Measurements from ENCODE around the gene NHERF1.

The NHERF1 gene

DNA sequence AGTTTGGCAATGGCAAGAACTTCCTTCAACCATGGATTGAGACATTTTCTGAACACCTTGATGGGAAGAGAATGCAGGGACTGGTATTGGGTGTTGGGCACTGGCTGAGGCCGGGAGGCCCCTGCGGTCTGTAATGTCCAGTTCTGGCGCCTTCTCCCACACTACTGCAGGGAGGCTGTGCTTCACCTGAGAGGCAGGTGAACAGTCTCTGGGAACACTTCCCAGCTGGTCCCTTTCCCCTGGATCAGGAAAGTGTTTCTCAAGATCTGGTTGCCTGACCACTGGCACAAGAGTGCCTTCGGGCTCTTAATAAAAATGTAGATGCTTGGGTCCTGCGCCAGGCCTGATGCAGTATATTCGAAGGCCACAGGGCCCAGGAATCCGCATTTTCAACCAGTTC, 56.3 kb downstream of the NHERF1 start:
- TF ChIP-seq ZNF274 (IDR thresholded peaks at IDR 0.05; ENCODE audit: low read depth, low read length) (no peak), SUZ12 (IDR thresholded peaks at IDR 0.05; ENCODE audit: extremely low read depth, insufficient read depth, insufficient read length) (no peak), YY1 (IDR thresholded peaks at IDR 0.05; ENCODE audit: insufficient read depth, insufficient read length) (no peak)
- peaks cover 75% of the 10 kb centered on the region for H3K36me3 ChIP-seq (ENCODE audit: insufficient read depth, insufficient read length, low read length)

DNA sequence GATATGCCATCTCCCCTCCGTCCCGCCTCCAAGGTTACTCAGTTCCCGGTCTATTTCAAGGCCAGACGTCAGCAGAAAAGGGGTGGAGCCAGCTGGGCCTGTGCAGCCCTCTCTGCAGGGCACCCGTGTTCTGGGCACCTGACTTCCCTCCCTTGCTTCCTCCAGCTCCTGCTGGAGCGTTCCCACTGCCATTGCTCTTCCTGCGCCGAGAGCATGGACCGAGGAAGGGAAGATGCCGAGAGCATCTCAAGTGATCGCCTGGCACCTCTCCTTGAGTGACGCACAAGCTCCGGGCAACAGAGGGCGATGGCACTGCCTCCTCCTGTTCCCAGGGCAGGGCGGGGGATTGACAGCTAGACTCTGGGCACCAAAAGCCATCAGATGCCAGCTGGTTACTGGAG, 57.2 kb downstream of the NHERF1 start:
- no peak for DNase-seq (ENCODE audit: low read depth, low spot score)
- Histone ChIP-seq H3K9ac (ENCODE audit: insufficient read length, low read depth) (no peak overlapping the region), H3K27me3 (ENCODE audit: insufficient read depth, insufficient read length) (no peaks in the 10 kb centered on the region), H3K4me3 (ENCODE audit: insufficient read length, low read depth) (no peak overlapping the region), H3K4me1 (ENCODE audit: insufficient read depth, insufficient read length) (no peaks in the 10 kb centered on the region), H3K9me3 (ENCODE audit: insufficient read depth, low read length) (no peaks in the 10 kb centered on the region), H3K36me3 (ENCODE audit: insufficient read depth, insufficient read length, low read length) (peaks cover 73% of the 10 kb centered on the region)
- no peak for TF ChIP-seq ZNF274 (IDR thresholded peaks at IDR 0.05; ENCODE audit: low read depth, low read length)
- no peak for TF ChIP-seq SUZ12 (IDR thresholded peaks at IDR 0.05; ENCODE audit: extremely low read depth, insufficient read depth, insufficient read length)
- TF ChIP-seq YY1 (IDR thresholded peaks at IDR 0.05; ENCODE audit: insufficient read depth, insufficient read length) = no peak

More for the DNA sequence above, 56.3 kb downstream of the NHERF1 start:
- DNase-seq (ENCODE audit: low read depth, low spot score) = no peak
- Histone ChIP-seq H3K4me1 (ENCODE audit: insufficient read depth, insufficient read length) (no peaks in the 10 kb centered on the region), H3K4me3 (ENCODE audit: insufficient read length, low read depth) (no peak overlapping the region), H3K9me3 (ENCODE audit: insufficient read depth, low read length) (no peaks in the 10 kb centered on the region), H3K9ac (ENCODE audit: insufficient read length, low read depth) (no peak overlapping the region), H3K27me3 (ENCODE audit: insufficient read depth, insufficient read length) (no peaks in the 10 kb centered on the region)

DNA sequence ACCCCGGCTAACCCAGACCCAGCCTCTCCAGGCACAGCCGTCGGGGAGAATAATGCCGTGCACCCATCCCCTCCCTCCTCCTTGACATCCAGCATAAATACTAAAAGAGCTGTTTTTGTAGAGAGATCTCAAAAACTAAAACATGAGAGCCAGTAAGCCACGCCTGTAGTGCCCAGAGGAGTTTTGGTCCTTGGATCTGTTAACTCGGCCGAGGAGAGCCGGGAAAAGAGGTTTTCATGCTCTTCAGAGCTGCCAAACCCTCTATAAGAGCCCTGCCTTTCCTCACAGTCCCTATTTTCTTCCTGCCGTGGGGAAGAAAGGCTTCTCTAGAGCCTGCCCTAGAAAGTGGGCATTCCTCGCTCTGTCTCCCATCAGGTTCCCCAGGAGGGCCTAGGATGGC, 57.9 kb downstream of the NHERF1 start:
- Histone ChIP-seq H3K4me1 (ENCODE audit: insufficient read depth, insufficient read length) (no peaks in the 10 kb centered on the region), H3K27me3 (ENCODE audit: insufficient read depth, insufficient read length) (no peaks in the 10 kb centered on the region), H3K9ac (ENCODE audit: insufficient read length, low read depth) (no peak overlapping the region), H3K4me3 (ENCODE audit: insufficient read length, low read depth) (no peak overlapping the region), H3K9me3 (ENCODE audit: insufficient read depth, low read length) (no peaks in the 10 kb centered on the region), H3K36me3 (ENCODE audit: insufficient read depth, insufficient read length, low read length) (peaks cover 65% of the 10 kb centered on the region)
- no peak for DNase-seq (ENCODE audit: low read depth, low spot score)
- TF ChIP-seq SUZ12 (IDR thresholded peaks at IDR 0.05; ENCODE audit: extremely low read depth, insufficient read depth, insufficient read length) (no peak), ZNF274 (IDR thresholded peaks at IDR 0.05; ENCODE audit: low read depth, low read length) (no peak), YY1 (IDR thresholded peaks at IDR 0.05; ENCODE audit: insufficient read depth, insufficient read length) (no peak)

DNA sequence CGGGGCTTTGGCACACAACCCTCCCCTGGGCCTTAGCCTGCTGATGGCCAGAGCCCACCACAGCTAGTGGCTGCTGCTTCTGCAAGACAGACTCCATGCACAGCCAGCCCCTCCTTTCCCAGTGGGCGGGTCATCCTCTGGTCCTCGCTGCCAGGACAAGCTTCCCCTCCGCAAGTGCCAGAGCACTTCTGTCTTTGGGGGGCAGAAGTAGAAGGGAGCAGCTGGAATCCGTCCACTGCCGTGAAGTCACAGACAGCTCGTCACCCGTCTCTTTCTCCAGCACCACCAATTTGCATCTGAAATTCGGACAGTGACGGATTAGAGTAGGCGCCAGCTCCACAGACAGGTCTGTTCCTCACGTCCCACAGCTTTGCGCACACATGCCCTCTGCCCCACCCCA, 59.0 kb downstream of the NHERF1 start:
- TF ChIP-seq SUZ12 (IDR thresholded peaks at IDR 0.05; ENCODE audit: extremely low read depth, insufficient read depth, insufficient read length) (no peak), YY1 (IDR thresholded peaks at IDR 0.05; ENCODE audit: insufficient read depth, insufficient read length) (no peak), ZNF274 (IDR thresholded peaks at IDR 0.05; ENCODE audit: low read depth, low read length) (no peak)
- Histone ChIP-seq H3K9ac (ENCODE audit: insufficient read length, low read depth) (no peak overlapping the region), H3K27me3 (ENCODE audit: insufficient read depth, insufficient read length) (no peaks in the 10 kb centered on the region), H3K4me1 (ENCODE audit: insufficient read depth, insufficient read length) (peaks cover under 1% of the 10 kb centered on the region), H3K36me3 (ENCODE audit: insufficient read depth, insufficient read length, low read length) (peaks cover 56% of the 10 kb centered on the region), H3K9me3 (ENCODE audit: insufficient read depth, low read length) (no peaks in the 10 kb centered on the region), H3K4me3 (ENCODE audit: insufficient read length, low read depth) (no peak overlapping the region)
- no peak for DNase-seq (ENCODE audit: low read depth, low spot score)

DNA sequence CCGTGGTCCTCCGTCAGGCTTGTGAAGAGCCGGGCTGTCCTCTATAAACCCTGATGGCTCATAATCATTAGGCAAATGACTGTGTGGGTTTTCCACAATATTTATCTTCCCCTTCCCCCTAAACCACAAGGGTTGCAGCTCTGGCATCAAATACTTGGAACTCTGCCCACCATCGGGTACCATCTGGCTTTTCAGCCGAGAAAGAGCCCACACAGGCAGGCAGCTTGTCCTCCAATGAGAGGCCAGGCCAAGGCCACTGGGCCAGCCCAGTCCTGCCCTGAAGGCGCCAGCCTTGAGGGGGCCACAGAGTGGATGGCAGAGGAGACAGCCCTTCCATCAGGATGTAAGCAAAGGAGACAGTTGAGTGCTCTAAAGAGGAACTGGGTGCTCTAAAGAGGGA, 59.5 kb downstream of the NHERF1 start:
- DNase-seq (ENCODE audit: low read depth, low spot score) = no peak

DNA sequence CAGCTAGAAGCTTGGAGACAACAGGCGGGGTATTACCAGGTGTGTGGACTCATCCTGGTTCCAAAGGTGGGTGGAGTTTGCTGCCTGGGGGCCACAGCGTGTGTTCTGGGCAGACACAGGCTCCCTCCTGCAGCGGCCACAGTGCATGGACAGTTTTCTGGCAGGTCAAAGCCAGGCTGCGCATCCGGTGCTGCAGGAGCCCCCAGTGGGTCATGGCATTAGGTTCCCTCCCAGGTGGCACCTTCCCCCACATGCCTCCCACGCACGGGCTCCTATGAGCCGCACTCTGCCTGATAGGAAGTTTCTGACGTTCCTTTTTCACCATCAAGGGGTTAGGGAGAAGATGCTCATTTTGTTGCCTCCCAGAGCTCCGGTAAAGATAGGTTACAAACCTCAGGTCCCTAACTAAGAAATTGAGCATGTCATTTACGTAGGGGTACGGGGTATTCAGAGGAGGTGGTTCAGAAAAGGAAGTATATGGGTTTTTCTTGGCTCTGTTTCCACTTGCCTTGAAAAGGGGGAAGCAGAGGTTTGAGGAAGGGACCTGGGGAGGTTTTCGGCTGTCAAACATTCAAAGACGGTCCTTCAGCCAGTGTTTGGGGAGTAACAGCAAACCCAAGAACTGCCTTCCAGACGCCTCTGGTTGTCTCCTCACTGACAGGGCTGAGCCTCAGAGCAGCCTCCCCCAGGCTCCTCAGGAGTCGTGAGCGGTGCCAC, 60.4 kb downstream of the NHERF1 start:
- Histone ChIP-seq H3K9me3 (ENCODE audit: insufficient read depth, low read length) (no peaks in the 10 kb centered on the region), H3K27me3 (ENCODE audit: insufficient read depth, insufficient read length) (no peaks in the 10 kb centered on the region), H3K4me1 (ENCODE audit: insufficient read depth, insufficient read length) (peaks cover 2% of the 10 kb centered on the region), H3K4me3 (ENCODE audit: insufficient read length, low read depth) (no peak overlapping the region), H3K36me3 (ENCODE audit: insufficient read depth, insufficient read length, low read length) (peaks cover 52% of the 10 kb centered on the region), H3K9ac (ENCODE audit: insufficient read length, low read depth) (no peak overlapping the region)
- no peak for TF ChIP-seq SUZ12 (IDR thresholded peaks at IDR 0.05; ENCODE audit: extremely low read depth, insufficient read depth, insufficient read length)
- no peak for TF ChIP-seq ZNF274 (IDR thresholded peaks at IDR 0.05; ENCODE audit: low read depth, low read length)
- TF ChIP-seq YY1 (IDR thresholded peaks at IDR 0.05; ENCODE audit: insufficient read depth, insufficient read length) = no peak
- no peak for DNase-seq (ENCODE audit: low read depth, low spot score)

More for the DNA sequence above, 59.5 kb downstream of the NHERF1 start:
- Histone ChIP-seq H3K4me1 (ENCODE audit: insufficient read depth, insufficient read length) (peaks cover 2% of the 10 kb centered on the region), H3K9ac (ENCODE audit: insufficient read length, low read depth) (no peak overlapping the region), H3K4me3 (ENCODE audit: insufficient read length, low read depth) (no peak overlapping the region), H3K36me3 (ENCODE audit: insufficient read depth, insufficient read length, low read length) (peaks cover 55% of the 10 kb centered on the region), H3K27me3 (ENCODE audit: insufficient read depth, insufficient read length) (no peaks in the 10 kb centered on the region), H3K9me3 (ENCODE audit: insufficient read depth, low read length) (no peaks in the 10 kb centered on the region)
- no peak for TF ChIP-seq ZNF274 (IDR thresholded peaks at IDR 0.05; ENCODE audit: low read depth, low read length)
- no peak for TF ChIP-seq YY1 (IDR thresholded peaks at IDR 0.05; ENCODE audit: insufficient read depth, insufficient read length)
- no peak for TF ChIP-seq SUZ12 (IDR thresholded peaks at IDR 0.05; ENCODE audit: extremely low read depth, insufficient read depth, insufficient read length)

DNA sequence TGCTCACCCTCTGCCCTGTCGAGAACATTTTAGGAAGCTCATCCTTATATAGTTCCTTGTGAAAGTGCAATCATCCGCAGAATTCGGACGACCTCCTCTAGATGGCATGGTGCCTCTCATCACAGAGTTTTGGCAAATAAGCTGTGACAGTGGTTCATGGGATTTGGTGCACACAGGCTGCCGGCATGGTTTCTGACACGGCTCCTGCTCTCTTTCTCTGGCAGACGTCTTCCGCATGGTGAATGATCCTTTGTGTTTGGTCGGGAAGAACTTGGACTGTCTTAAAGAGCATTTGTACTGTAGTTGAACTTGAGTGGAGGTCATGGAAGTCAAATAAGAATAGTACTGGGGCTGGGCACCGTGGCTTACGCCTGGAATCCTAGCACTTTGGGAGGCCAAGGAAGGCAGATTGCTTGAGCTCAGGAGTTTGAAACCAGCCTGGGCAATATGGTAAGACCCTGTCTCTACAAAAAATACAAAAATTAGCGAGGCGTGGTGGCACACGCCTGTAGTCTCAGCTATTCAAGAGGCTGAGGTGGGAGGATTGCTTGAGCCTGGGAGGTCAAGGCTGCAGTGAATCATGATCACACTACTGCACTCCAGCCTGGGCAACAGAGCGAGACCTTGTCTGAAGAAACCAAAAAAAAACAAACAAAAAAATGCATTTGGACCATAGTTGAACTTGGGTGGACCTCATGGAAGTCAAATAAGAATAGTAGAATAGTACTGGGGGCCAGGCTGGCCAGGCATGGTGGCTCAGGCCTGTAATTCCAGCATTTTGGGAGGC, 62.5 kb downstream of the NHERF1 start:
- TF ChIP-seq ZNF274 (IDR thresholded peaks at IDR 0.05; ENCODE audit: low read depth, low read length) (no peak), YY1 (IDR thresholded peaks at IDR 0.05; ENCODE audit: insufficient read depth, insufficient read length) (no peak), SUZ12 (IDR thresholded peaks at IDR 0.05; ENCODE audit: extremely low read depth, insufficient read depth, insufficient read length) (no peak)

More for the DNA sequence above, 62.5 kb downstream of the NHERF1 start:
- peaks cover 2% of the 10 kb centered on the region for H3K4me1 ChIP-seq (ENCODE audit: insufficient read depth, insufficient read length)
- no peak for DNase-seq (ENCODE audit: low read depth, low spot score)
- H3K36me3 ChIP-seq (ENCODE audit: insufficient read depth, insufficient read length, low read length) = peaks cover 50% of the 10 kb centered on the region
- no peaks in the 10 kb centered on the region for H3K9me3 ChIP-seq (ENCODE audit: insufficient read depth, low read length)
- no peak overlapping the region for H3K9ac ChIP-seq (ENCODE audit: insufficient read length, low read depth)
- H3K27me3 ChIP-seq (ENCODE audit: insufficient read depth, insufficient read length) = no peaks in the 10 kb centered on the region
- H3K4me3 ChIP-seq (ENCODE audit: insufficient read length, low read depth) = no peak overlapping the region
